Stimulated activated CD8-positive, alpha-beta memory T cell treated with anti-CD3 and anti-CD28 coated beads, Interleukin-15, amount 100 ng/mL, for 48 hours (primary cell): ENCODE measurements around the gene GNAL.
"Not testable (repeated sequence)": the region's sequence is repeated elsewhere in the genome, so short reads cannot be mapped to it uniquely, and the experiment has no call there.

Experiments
- DNase-seq, 2 donors: peaks; one replicate each; pipeline ENCODE4 v3.0.0-alpha.2; 2020; ENCODE audit warnings: low read depth in 2 of 2

Gene GNAL

DNA sequence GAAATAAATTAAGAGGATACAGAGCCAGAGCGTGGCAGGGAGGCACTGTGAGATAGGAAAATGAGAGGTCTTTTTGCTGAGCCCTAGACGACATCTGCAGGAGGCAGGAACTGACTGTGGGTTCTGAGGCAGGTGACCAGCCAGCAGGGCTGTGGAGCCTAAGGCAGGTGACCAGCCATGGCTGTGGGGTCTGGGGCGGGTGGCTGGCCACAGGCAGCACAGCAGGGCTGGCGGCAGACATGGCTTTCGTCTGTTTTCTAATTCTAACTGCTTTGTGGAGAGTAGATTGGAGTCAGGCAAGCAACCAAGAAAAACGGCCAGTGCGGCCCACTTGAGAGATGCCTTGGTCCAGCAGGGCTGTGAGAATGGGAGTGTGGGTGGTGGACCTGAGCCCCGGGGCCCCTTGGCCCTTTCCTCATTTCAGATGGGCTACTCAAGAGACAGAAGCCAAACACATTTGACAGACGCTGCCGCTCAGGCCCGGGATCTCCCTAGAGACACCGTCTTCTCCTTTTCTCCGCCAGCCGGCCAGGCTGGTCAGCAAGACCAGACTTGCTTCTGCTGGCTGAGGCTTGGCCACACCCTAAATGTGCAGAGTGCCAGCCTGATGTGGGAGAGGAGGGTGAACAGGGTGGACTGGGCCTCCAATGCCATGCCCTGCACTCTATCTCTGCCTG lies 19.7 kb upstream of the GNAL start:
- DNase-seq = no peak

DNA sequence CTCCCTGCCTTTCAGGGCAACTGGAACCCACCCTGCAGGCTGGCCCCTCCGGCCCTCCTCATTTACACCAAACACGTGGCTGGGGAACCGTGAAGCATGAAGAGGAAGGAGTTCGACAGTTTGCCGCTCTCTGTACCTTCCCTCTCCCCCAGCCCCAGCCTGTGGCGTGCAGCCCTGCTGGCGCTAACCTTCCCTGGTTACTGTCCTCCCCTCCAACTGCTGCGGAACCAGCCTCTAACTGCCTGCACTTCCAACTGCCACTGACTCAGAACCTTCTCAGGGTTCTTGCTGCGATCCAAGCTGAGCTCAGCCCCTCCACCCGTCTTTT lies 19.2 kb upstream of the GNAL start:
- no peak for DNase-seq

DNA sequence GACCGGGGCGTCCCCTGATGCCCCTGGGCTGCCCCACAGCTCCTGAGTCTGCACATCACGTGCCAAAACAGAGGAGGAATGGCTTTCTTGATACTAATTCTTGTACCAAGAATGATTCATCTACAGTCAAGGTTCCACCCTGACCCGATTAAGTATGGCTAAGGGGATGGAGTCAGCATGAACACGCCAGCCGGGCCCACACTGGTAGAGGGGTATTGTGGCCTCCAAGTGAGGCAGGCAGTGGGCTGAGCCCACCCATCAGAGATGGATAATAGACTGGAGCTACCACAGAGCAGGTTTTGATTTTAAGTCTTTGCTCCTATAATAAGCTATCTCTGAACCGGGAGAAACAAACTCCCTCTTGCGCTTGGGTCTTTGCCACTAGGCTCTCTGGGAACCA lies 17.9 kb upstream of the GNAL start:
- no peak for DNase-seq

DNA sequence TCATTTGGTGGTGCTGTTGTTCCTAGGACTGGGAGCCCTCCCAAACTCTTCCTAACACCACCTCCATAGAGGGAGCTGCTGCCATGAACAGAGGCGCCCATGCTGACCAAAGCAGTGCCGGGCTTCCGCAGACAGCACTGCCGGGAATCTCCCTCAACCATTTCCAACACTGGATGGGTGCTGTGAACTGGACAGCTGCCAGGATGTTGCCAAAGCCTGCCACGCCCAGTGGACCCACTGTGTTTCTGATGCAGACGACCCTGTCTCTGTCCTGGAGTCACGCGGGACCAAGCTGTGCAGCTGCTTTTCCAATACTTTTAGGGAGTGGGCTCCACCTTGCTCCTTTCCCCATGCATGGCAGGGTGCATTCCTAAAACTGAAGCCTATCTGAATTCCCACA lies 16.9 kb upstream of the GNAL start:
- no peak for DNase-seq

DNA sequence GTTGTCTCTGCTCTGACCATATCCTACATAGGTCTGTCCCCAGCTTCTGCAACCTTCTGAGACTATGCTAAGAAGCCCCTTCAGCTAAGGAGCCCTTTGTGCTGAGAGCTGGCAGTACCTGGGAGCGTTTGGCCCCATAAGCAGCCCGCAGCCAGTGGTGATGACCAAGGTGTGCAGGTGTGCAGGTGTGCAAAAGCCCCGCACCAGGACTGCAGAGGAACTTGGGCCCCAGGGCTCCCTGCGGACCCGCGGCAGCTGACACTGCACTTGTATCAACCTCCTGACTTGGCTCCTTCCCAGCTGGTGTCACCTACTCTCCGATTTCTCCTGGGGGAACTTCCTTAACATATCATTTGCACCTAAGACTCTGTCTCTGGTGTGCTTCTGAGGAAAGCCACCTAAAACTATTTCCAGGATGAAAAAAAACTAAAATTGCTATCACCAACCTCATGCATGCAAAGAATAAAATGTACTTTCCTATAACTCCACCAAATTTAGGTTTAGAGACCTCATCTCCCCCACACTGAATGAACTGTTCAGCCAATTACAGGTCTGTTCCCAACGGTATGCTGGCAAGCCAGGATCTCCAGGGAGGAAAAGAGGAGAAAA lies 16.1 kb upstream of the GNAL start:
- no peak for DNase-seq

DNA sequence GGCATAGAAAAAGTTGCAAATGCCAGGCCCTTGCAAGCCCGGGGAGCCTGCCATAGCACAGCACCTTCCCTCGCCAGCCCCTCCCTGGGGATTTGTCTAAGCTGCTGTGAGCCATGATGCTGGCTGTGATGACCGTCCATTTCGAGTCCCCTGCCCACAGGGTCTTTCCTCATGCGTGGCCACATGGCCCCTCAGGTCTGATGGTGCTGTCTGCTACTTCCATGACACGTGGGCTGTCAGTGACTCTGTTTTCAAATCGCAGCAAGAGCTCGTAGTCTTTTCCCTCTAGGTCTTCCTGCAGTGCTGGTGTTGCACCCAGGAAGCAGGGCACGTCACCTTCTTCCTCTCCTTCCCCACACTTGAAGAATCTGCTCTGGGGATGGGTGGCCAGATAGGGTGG lies 15.5 kb upstream of the GNAL start:
- no peak for DNase-seq

DNA sequence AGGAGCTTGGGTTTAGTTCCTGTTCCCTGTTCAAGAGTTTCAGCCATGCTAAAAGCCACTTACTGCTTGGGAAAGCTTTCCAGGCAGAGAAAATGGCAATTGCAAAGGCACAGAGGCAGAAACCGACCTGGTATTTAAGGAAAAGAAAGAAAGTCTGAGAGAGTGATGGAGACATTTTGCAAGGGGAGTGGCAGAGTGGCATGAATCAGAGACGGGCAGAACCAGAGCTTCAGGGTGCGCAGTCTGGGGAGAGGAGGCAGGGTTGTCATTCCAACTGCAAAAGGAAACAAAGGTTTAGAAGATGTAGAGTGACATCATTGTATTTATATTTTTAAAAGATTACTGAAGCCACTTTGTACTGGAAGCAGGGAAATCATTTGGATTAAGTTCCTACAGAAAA lies 14.9 kb upstream of the GNAL start:
- DNase-seq = no peak

DNA sequence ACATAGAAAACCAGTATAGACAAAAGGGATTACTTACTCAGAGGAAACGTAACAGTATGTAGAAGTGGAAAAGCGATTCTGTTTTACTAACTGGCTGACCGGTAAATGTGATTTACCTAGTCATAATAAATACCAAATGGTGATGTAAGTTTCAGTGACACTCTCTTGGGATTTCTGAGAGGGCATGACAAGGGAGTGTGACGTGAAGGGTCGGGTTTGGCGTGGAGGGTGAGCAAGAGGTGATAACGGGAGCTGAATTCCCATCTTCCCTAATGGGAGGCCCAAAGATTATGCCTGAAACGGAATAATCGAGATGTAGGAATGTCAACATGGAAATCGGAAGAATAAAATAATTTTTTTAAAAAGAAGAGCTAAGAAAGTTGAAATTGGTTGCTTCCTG lies 12.7 kb upstream of the GNAL start:
- DNase-seq = no peak

DNA sequence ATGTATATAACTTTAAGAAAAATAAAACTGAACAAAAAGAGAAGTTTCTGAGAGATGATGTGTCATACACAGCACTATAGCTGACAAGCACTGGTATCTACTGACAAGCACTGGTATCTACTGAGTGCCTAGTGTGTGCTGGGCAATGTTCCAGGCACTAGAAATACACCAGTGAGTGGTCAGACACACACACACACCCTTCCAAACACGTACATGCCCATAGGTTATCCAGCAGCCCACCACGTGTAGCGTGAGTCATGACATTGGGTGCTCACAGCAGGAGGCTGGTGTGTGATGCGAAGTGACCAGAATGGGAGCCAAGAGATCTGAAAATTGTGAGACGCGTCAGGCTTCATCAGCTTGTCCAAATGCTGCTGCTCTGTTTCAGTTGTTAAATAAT lies 12.2 kb upstream of the GNAL start:
- no peak for DNase-seq

DNA sequence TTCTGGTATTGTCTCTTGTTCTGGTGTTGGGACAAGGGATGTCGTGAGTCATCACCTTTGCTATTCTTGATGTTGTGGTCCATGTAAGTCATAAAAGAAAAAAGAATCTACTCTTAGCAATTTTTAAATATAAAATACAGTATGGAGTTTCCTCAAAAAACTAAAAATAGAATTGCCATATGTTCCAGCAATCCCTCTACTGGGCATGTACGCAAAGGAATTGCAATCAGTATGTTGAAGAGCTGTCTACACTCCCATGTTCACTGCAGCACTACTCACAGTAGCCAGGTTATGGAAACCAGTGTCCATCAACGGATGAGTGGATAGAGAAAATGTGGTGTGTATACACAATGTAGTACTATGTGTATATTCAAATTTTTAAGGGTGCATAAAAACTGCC lies 10.9 kb upstream of the GNAL start:
- DNase-seq = no peak

DNA sequence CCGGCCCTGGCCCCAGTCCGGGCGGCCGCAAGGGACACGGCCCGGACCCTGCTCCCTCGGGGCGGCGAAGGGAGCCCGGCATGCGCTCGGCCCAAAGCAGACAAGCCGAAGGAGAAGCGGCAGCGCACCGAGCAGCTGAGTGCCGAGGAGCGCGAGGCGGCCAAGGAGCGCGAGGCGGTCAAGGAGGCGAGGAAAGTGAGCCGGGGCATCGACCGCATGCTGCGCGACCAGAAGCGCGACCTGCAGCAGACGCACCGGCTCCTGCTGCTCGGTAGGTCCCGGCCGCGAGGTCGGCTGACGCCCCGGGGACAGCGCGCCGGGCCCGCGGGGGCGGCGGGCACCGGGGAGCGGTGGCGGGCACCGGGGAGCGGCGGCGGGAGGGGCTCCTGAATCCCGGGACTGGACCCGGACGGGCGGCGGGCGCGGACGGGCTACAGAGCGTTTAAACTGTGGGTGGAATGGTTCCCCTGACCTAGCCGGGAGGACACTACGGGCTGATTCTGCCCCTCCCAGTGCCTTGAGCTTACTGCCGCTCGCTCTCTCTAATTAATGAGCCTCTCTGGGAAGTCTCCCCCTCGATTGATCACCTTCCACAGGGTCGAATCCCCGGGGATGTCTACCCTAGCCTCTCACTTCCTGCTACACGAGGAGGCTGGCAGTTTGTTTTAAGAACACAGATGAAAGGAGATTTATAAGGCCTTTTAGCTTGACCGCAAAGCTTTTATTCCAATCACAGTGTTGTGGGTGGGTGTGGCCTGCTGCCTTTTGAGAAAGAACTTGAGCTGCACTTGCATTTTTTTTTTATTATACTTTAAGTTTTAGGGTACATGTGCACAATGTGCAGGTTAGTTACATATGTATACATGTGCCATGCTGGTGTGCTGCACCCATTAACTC lies 853 bp downstream of the GNAL start:
- no peak for DNase-seq

DNA sequence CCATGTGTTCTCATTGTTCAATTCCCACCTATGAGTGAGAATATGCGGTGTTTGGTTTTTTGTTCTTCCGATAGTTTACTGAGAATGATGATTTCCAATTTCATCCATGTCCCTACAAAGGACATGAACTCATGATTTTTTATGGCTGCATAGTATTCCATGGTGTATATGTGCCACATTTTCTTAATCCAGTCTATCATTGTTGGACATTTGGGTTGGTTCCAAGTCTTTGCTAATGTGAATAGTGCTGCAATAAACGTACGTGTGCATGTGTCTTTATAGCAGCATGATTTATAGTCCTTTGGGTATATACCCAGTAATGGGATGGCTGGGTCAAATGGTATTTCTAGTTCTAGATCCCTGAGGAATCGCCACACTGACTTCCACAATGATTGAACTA lies 1.6 kb downstream of the GNAL start:
- DNase-seq = not testable (repeated sequence)

DNA sequence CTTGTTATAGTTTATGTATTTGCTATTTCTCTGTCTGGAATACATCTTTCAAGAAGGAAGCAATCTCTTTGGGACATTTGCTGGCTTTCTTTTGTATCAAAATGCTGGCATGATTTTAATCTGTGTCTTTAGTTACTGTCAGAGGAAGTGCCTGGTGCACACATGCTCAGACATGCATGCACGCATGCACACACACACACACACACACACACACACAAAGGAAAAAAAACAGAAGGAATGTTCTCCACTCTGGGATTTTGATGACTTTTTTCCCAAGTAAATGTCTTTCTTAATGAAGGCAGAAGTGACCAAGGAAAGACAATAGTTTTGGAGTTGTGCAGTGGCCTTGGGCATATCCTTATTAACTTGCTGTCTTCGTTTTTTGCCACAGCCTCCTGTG lies 6.7 kb downstream of the GNAL start:
- no peak for DNase-seq

DNA sequence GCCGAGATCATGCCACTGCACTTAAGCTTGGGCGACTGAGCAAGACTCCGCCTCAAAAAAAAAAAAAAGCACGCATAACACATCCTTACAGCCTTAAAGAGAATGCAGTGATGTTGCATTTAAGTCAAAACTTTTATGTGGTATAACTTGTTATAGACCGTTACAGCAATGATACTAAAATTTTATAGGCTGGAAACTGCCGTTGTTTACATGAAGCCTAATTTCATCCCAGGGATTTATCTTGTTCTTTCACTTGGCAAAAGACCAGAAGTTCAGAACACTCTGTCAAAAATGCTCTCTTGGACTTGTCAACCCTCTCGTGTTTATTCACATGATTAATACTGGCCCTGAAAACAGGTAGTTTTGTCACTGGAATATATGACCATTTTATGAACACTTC lies 7.4 kb downstream of the GNAL start:
- DNase-seq = no peak

DNA sequence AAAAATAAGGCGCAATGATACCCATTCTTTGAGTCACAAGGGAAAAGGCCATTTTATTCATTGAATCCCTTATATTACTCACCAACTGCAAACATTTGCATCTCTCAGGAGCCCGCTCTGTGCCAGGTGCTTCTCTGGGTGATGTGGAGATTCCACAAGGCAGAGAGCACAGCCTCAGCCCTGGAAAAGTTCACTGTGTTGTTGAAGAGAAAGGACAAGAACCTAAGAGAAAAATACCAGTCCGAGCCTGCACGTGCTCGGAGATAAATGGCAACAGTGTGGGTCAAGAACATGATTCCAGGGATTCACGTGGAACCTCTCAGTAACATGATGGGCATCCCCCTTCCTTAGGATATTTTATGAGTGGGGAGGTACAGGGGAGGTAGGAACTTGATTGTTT lies 11.8 kb downstream of the GNAL start:
- DNase-seq = no peak

DNA sequence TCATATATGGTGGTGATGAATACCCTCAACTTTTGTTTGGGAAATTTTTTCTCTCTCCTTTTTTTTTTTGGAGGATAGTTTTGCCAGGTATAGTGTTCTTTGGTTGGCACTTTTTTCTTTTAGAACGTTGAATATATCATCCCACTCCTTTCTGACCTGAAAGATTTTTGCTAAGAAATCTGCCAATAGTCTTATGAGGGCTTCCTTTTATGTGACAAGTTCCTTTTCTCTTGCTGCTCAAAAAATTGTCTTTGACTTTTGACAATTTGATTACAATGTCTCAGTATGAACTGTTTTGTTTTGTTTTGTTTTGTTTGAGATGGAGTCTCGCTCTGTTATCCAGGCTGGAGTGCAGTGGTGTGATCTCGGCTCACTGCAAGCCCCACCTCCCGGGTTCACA lies 21.5 kb downstream of the GNAL start:
- DNase-seq = no peak

DNA sequence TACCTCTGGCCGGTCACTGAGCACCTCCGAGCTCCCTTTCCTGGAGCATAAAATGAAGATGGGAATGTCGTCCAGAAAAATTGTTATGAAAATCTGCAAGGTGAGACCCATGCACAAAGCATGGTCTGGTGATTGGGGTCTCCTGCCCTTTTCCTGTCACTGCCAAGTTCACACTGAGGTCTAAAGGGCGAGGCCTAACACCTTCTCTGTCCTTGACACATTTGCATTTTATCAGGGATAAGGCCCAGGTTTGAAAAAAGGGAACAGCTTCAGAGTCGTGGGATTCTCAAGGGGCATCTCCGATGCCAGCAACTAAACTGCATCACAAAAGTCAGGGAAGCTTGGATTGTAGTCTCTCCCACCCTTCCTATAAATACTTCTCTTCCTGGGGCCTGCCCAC lies 24.7 kb downstream of the GNAL start:
- no peak for DNase-seq

DNA sequence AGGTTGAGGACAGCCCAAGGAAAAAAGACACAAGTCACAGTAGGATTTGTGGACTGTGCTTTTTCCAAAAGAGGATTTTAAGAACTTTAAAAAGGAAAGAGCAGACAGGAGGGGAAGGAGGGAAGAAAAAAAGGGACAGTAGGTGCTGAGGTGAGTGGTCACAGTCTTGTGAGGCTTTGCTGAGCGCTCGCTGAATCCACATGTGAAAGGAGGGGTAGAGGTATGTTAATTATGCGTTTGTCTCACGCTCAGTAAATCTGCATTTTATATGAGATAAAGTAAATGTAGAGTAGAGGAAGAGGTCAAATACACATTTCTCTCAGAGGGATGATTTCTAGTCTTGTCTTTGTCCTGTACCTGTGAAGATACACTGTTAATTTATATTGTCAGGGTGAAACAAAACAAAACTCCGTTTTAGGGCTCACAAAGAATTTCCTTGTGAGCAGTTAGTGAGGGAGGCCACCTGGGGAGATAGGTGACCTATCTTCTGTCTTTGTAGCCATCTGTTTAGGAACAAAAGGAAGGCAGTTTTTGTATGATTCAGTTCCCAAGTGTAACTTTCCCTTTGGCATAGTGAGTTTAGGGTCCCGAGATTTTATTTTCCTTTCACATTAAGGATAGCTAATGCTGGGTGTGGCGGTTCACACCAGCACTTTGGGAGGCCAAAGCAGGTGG lies 25.3 kb downstream of the GNAL start:
- no peak for DNase-seq

DNA sequence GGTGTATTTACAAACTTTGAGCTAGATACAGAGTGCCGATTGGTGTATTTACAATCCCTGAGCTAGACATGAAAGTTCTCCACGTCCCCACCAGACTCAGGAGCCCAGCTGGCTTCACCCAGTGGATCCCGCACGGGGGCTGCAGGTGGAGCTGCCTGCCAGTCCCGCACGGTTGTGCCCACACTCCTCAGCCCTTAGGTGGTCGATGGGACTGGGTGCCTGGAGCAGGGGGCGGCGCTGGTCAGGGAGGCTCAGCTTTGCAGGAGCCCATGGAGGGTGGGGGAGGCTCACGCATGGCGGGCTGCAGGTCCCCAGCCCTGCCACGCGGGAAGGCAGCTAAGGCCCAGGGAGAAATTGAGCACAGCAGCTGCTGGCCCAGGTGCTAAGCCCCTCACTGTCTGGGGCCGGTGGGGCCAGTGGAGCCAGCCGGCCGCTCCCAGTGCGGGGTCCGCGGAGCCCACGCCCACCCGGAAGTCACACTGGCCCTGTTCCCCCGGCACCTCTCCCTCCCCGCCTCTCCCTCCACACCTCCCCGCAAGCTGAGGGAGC lies 27.8 kb downstream of the GNAL start:
- DNase-seq = not testable (repeated sequence)

DNA sequence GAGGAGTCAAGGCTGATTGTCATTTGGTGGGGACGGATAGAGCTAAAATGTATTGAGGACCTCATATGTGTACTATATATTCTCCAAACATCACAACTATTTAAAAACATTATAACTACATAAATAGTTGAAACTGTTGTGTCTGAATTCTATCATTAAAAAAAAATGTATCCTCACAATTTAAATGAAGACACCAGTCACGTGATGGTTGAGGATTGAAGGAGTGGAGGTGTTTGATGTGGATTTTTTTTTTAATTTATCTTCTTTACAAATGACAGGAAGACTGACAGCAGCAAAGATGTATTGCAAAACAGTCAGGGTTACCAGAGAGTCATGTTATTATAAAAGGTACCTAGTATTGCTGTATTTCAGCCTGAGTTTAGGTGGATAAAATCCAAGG lies 30.0 kb downstream of the GNAL start:
- DNase-seq = no peak

DNA sequence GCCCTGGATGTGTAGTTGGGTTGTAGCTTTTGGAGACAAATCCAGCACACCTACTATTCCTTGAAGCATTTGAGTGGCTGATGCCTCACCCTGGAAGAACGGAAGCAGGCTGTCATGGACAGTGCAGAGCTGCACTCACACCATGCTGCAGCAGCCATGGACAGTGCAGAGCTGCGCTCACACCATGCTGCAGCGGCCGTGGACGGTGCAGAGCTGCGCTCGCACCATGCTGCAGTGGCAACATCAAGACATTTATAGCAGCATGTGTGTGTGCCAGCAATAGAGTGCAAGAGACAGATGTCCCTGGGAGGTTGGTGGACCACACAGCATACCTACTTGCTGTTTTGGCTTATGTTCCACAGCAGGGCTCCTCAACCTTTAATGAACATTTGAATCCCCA lies 30.6 kb downstream of the GNAL start:
- DNase-seq = no peak

DNA sequence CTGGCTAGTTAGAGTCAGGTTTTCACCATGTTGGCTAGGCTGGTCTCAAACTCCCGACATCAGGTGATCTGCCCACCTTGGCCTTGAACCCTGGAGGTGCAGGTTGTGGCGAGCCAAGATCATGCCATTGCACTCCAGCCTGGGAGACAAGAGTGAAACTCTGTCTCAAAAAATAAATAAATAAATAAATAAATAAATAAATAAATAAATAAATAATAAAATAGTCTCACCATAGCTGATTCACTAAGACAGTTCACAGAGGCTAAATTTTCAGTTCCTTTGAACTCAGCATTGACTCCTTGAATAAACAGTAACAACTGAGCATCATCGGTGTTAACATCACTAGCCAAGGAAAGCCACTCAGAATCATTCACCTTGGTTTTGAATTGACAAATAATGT lies 32.7 kb downstream of the GNAL start:
- DNase-seq = no peak
